ENCODE measurements around the gene KIF1C.

Gene KIF1C

DNA sequence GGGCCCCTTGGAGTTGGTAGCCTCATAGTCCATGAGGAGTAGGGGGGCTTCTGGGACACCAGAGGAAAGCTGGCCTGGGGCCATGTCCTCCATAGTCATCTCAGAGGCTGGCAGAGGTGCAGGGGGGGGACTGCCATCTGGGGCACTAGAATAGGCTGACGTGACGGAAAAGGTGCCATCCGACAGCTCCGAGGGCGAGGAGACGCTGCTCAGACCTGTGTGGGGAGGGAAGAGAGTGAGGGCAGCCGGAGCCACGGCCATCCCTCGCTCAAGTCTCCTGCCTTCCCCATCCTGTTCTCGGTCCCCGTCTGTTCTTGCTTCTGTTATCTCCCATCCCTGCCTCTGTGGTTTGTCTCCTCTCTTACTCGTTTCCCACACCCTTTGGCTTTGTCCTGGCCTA is 25.4 kb upstream of the KIF1C start:
- no peak overlapping the region for H2BK5ac ChIP-seq (ENCODE audit: low read depth, low read length, poor library complexity, severe bottlenecking)
- H3K27ac ChIP-seq (ENCODE audit: low read length, poor library complexity, severe bottlenecking) = no peak overlapping the region
- H4K8ac ChIP-seq (ENCODE audit: low read length) = no peak overlapping the region
- H3K23ac ChIP-seq (ENCODE audit: low read length in 2 of 2) = no peak overlapping the region
- no peaks in the 10 kb centered on the region for H3K9me3 ChIP-seq (ENCODE audit: control insufficient read depth, low read length)
- peaks cover 26% of the 10 kb centered on the region for H3K4me1 ChIP-seq (ENCODE audit: control insufficient read depth, insufficient read depth, low read depth, low read length)
- H3K4me3 ChIP-seq (ENCODE audit: insufficient read depth in 1 of 2, low read depth in 1 of 2, low read length in 2 of 2) = no peak overlapping the region
- H2AK5ac ChIP-seq (ENCODE audit: low read length, severe bottlenecking) = no peak overlapping the region
- no peak overlapping the region for H3K14ac ChIP-seq (ENCODE audit: low read length in 2 of 2)
- no peak overlapping the region for H2BK15ac ChIP-seq (ENCODE audit: low read depth, poor library complexity, severe bottlenecking)
- DNase-seq = no peak
- H2BK120ac ChIP-seq (ENCODE audit: low read depth, low read length) = no peak overlapping the region
- no peak overlapping the region for H3K18ac ChIP-seq (ENCODE audit: low read depth in 1 of 2, low read length in 2 of 2)
- no peak overlapping the region for H3K4me2 ChIP-seq (ENCODE audit: low read length, poor library complexity, severe bottlenecking)
- WGBS = 95% methylated on average over 10 of the region's 12 CpGs
- H4K91ac ChIP-seq (ENCODE audit: low read length) = peak overlapping the region; percentile 14
- H3K4ac ChIP-seq (ENCODE audit: low read depth in 1 of 2, low read length in 2 of 2) = no peak overlapping the region
- H3K79me1 ChIP-seq (replicated peaks; ENCODE audit: low read length, poor library complexity, severe bottlenecking) = peaks cover 22% of the 10 kb centered on the region
- H3K36me3 ChIP-seq (ENCODE audit: control insufficient read depth in 1 of 2, insufficient read depth in 2 of 2, low read depth in 1 of 2, low read length in 2 of 2) = peaks cover 45 to 73% of the 10 kb centered on the region in 2 experiments
- peak overlapping the region; percentile 37 for H3K9ac ChIP-seq (ENCODE audit: low read length)
- no peaks in the 10 kb centered on the region for H3K27me3 ChIP-seq (ENCODE audit: control insufficient read depth in 1 of 2, insufficient read depth in 1 of 2, low read length in 2 of 2)
- no peak overlapping the region for H2BK12ac ChIP-seq (ENCODE audit: low read length in 2 of 2)
- H2AFZ ChIP-seq (ENCODE audit: low read depth, low read length) = no peak overlapping the region

DNA sequence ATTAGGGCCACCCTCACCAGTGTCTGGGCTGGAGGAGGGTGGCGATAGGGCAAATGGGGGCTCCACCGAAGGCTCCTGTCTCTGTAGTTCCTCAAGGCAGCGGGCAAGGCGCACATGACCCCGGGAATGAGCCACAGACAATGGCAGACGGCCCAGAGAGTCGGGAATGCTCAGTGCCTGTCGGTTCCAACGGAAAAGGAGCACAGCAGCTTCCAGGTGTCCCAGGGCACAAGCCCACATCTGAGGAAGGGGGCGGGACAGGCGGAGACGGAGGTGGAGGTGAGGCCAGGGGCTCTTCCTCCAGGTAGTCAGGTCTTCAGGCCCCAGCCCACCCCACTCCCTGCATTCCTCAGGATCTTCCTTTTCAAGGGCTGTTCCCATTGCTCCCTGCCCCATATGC is 25.0 kb upstream of the KIF1C start:
- Histone ChIP-seq H3K4me3 (ENCODE audit: insufficient read depth in 1 of 2, low read depth in 1 of 2, low read length in 2 of 2) (no peak overlapping the region), H3K18ac (ENCODE audit: low read depth in 1 of 2, low read length in 2 of 2) (no peak overlapping the region), H4K8ac (ENCODE audit: low read length) (no peak overlapping the region), H3K14ac (ENCODE audit: low read length in 2 of 2) (no peak overlapping the region), H2BK15ac (ENCODE audit: low read depth, poor library complexity, severe bottlenecking) (no peak overlapping the region), H3K4me2 (ENCODE audit: low read length, poor library complexity, severe bottlenecking) (no peak overlapping the region), H4K91ac (ENCODE audit: low read length) (no peak overlapping the region), H3K27ac (ENCODE audit: low read length, poor library complexity, severe bottlenecking) (no peak overlapping the region), H2AFZ (ENCODE audit: low read depth, low read length) (no peak overlapping the region), H2BK12ac (ENCODE audit: low read length in 2 of 2) (no peak overlapping the region), H3K9me3 (ENCODE audit: control insufficient read depth, low read length) (no peaks in the 10 kb centered on the region), H2BK5ac (ENCODE audit: low read depth, low read length, poor library complexity, severe bottlenecking) (no peak overlapping the region), H3K79me1 (replicated peaks; ENCODE audit: low read length, poor library complexity, severe bottlenecking) (peaks cover 22% of the 10 kb centered on the region), H2AK5ac (ENCODE audit: low read length, severe bottlenecking) (no peak overlapping the region), H3K36me3 (ENCODE audit: control insufficient read depth in 1 of 2, insufficient read depth in 2 of 2, low read depth in 1 of 2, low read length in 2 of 2) (peaks cover 49 to 78% of the 10 kb centered on the region in 2 experiments), H3K4ac (ENCODE audit: low read depth in 1 of 2, low read length in 2 of 2) (no peak overlapping the region), H3K23ac (ENCODE audit: low read length in 2 of 2) (no peak overlapping the region), H3K9ac (ENCODE audit: low read length) (peak overlapping the region; percentile 37), H3K4me1 (ENCODE audit: control insufficient read depth, insufficient read depth, low read depth, low read length) (peaks cover 26% of the 10 kb centered on the region), H2BK120ac (ENCODE audit: low read depth, low read length) (no peak overlapping the region), H3K27me3 (ENCODE audit: control insufficient read depth in 1 of 2, insufficient read depth in 1 of 2, low read length in 2 of 2) (no peaks in the 10 kb centered on the region)
- WGBS = 87% methylated on average over 12 of the region's 12 CpGs
- no peak for DNase-seq

DNA sequence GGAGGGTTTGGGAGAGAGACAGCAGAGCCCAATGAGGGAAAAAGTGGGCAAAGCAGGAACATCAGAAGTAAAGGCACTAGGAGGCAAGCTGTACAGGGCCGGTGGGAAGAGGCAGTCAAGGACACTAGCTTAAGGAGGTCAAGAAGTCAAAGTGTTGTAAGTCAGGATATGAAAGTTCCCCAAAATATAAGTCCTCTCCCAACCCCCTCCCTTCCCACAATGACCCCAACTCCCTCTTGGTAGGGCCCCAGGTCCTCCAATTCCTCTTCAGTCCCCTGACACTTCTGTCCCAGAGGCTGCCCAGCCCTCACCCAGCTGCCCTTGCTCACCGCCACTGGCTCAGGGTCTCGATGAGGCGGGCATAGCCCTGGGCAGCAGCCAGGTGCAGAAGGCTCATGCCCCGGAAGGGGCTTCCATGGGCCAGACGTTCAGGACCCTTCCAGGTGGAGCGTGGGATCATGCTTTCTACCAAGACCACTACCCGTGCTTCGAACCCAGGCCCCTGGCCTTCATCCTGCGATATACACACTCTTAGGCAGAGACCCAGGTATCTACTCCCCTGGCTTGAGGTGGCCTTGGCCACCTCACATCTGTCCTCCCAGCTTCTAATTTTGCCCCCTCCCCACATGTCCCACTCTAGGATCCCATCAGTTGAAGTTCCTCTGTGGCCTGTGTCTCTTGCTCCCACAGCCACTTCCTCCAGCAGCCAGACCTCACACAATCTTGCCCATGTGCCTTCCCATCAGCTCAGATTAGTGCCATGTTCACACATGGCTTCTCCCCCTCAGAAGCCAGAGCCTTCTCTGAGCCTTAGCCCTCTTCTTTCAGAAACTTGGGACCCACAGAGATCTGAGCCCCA is 24.3 kb upstream of the KIF1C start:
- H3K18ac ChIP-seq (ENCODE audit: low read depth in 1 of 2, low read length in 2 of 2) = no peak overlapping the region
- no peak overlapping the region for H3K14ac ChIP-seq (ENCODE audit: low read length in 2 of 2)
- H3K27ac ChIP-seq (ENCODE audit: low read length, poor library complexity, severe bottlenecking) = no peak overlapping the region
- H4K8ac ChIP-seq (ENCODE audit: low read length) = no peak overlapping the region
- peaks cover 21% of the 10 kb centered on the region for H3K4me1 ChIP-seq (ENCODE audit: control insufficient read depth, insufficient read depth, low read depth, low read length)
- no peak for DNase-seq
- H2AFZ ChIP-seq (ENCODE audit: low read depth, low read length) = no peak overlapping the region
- H2AK5ac ChIP-seq (ENCODE audit: low read length, severe bottlenecking) = no peak overlapping the region
- H2BK15ac ChIP-seq (ENCODE audit: low read depth, poor library complexity, severe bottlenecking) = no peak overlapping the region
- H3K27me3 ChIP-seq (ENCODE audit: control insufficient read depth in 1 of 2, insufficient read depth in 1 of 2, low read length in 2 of 2) = no peaks in the 10 kb centered on the region
- H3K4me2 ChIP-seq (ENCODE audit: low read length, poor library complexity, severe bottlenecking) = no peak overlapping the region
- H3K4ac ChIP-seq (ENCODE audit: low read depth in 1 of 2, low read length in 2 of 2) = no peak overlapping the region
- H3K9me3 ChIP-seq (ENCODE audit: control insufficient read depth, low read length) = no peaks in the 10 kb centered on the region
- H3K36me3 ChIP-seq (ENCODE audit: control insufficient read depth in 1 of 2, insufficient read depth in 2 of 2, low read depth in 1 of 2, low read length in 2 of 2) = peaks cover 55 to 85% of the 10 kb centered on the region in 2 experiments
- 95% methylated on average over 9 of the region's 10 CpGs for WGBS
- no peak overlapping the region for H2BK12ac ChIP-seq (ENCODE audit: low read length in 2 of 2)
- H2BK5ac ChIP-seq (ENCODE audit: low read depth, low read length, poor library complexity, severe bottlenecking) = no peak overlapping the region
- peaks cover 22% of the 10 kb centered on the region for H3K79me1 ChIP-seq (replicated peaks; ENCODE audit: low read length, poor library complexity, severe bottlenecking)
- H4K91ac ChIP-seq (ENCODE audit: low read length) = peak overlapping the region; percentile 36
- no peak overlapping the region for H2BK120ac ChIP-seq (ENCODE audit: low read depth, low read length)
- H3K23ac ChIP-seq (ENCODE audit: low read length in 2 of 2) = no peak overlapping the region
- H3K4me3 ChIP-seq (ENCODE audit: insufficient read depth in 1 of 2, low read depth in 1 of 2, low read length in 2 of 2) = no peak overlapping the region
- H3K9ac ChIP-seq (ENCODE audit: low read length) = no peak overlapping the region

DNA sequence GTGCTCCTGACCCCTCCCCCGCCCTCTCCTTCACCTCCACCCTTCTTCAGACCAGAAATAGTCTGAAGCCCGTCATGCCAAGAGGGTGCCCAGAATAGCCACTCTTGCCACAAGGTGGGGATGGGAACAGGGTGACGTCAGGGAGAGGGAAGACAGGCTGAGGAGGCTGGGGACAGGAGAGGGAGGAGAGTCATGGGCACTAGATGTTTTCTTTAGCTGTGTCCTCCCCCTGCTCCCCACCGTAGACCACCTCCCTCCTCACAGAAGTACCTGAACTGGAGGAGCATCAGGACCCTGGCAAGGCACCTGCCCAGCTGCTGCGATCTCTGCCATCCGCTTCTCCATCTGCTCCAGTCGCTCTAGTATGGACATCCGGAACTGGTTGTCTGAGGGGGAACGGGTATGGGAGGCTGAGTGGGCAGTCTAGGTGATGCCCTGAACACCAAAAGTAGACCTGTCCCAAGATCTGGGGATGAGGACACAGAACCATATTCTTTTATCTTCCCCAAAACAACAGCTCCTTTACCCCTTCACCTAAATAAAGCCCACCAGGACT is 23.6 kb upstream of the KIF1C start:
- Histone ChIP-seq H2AK5ac (ENCODE audit: low read length, severe bottlenecking) (no peak overlapping the region), H3K9me3 (ENCODE audit: control insufficient read depth, low read length) (no peaks in the 10 kb centered on the region), H3K9ac (ENCODE audit: low read length) (no peak overlapping the region), H3K4me3 (ENCODE audit: insufficient read depth in 1 of 2, low read depth in 1 of 2, low read length in 2 of 2) (no peak overlapping the region), H2BK15ac (ENCODE audit: low read depth, poor library complexity, severe bottlenecking) (no peak overlapping the region), H3K18ac (ENCODE audit: low read depth in 1 of 2, low read length in 2 of 2) (no peak overlapping the region), H3K14ac (ENCODE audit: low read length in 2 of 2) (no peak overlapping the region), H4K91ac (ENCODE audit: low read length) (no peak overlapping the region), H2BK12ac (ENCODE audit: low read length in 2 of 2) (no peak overlapping the region), H4K8ac (ENCODE audit: low read length) (no peak overlapping the region), H3K36me3 (ENCODE audit: control insufficient read depth in 1 of 2, insufficient read depth in 2 of 2, low read depth in 1 of 2, low read length in 2 of 2) (peaks cover 58 to 91% of the 10 kb centered on the region in 2 experiments), H3K4ac (ENCODE audit: low read depth in 1 of 2, low read length in 2 of 2) (no peak overlapping the region), H2AFZ (ENCODE audit: low read depth, low read length) (no peak overlapping the region), H3K4me1 (ENCODE audit: control insufficient read depth, insufficient read depth, low read depth, low read length) (peaks cover 15% of the 10 kb centered on the region), H3K23ac (ENCODE audit: low read length in 2 of 2) (no peak overlapping the region), H2BK120ac (ENCODE audit: low read depth, low read length) (no peak overlapping the region), H2BK5ac (ENCODE audit: low read depth, low read length, poor library complexity, severe bottlenecking) (no peak overlapping the region), H3K4me2 (ENCODE audit: low read length, poor library complexity, severe bottlenecking) (no peak overlapping the region), H3K79me1 (replicated peaks; ENCODE audit: low read length, poor library complexity, severe bottlenecking) (peaks cover 22% of the 10 kb centered on the region), H3K27me3 (ENCODE audit: control insufficient read depth in 1 of 2, insufficient read depth in 1 of 2, low read length in 2 of 2) (no peaks in the 10 kb centered on the region), H3K27ac (ENCODE audit: low read length, poor library complexity, severe bottlenecking) (no peak overlapping the region)
- WGBS = 97% methylated on average over 6 of the region's 9 CpGs
- no peak for DNase-seq

Measured in mesenchymal stem cell (in vitro differentiated cells and primary cell).